ENCODE measurements around the gene ACAT1.

DNA sequence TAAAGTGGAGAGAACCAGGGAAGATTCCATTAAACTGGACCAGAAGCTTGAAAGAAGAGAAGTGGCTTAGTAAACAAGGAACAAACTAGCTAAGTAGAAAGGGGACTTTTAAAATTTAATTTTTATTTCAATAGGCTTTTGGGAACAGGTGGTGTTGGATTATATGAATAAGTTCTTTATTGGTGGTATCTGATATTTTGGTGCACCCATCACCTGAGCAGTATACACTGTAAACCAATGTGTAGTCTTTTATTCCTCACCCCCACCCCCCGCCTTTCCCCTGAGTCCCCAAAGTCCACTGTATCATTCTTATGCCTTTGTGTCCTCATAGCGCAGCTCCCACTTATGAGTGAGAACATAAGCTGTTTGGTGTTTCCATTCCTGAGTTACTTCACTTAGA, 7.4 kb downstream of the ACAT1 start:
- TF ChIP-seq POLR2A (IDR thresholded peaks at IDR 0.05), result no peak
- TF ChIP-seq, protein P1, sequence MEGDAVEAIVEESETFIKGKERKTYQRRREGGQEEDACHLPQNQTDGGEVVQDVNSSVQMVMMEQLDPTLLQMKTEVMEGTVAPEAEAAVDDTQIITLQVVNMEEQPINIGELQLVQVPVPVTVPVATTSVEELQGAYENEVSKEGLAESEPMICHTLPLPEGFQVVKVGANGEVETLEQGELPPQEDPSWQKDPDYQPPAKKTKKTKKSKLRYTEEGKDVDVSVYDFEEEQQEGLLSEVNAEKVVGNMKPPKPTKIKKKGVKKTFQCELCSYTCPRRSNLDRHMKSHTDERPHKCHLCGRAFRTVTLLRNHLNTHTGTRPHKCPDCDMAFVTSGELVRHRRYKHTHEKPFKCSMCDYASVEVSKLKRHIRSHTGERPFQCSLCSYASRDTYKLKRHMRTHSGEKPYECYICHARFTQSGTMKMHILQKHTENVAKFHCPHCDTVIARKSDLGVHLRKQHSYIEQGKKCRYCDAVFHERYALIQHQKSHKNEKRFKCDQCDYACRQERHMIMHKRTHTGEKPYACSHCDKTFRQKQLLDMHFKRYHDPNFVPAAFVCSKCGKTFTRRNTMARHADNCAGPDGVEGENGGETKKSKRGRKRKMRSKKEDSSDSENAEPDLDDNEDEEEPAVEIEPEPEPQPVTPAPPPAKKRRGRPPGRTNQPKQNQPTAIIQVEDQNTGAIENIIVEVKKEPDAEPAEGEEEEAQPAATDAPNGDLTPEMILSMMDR (IDR thresholded peaks at IDR 0.05), result no peak
